ENCODE data around the gene TECPR1.

TECPR1 gene

DNA sequence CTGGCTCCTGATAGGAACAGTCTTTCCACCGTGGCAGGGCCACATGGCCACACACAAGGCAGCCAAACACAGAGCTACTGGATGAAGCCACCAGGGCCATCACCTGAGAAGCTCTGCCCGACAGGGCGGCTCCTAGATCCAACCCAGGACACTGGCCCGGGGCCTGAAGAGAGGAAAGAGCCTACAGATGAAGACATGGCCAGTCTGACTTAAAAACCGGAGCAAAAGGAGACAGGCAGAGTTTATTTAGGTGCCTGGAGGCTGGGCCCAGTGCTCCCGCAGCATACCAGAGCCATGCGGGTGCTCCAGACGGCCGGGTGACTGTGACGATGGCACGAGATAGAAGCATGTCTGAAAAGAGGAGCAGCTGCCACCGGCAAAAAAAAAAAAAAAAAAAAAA is 3.9 kb downstream of the TECPR1 start:
- DNase-seq (ENCODE audit: low read depth in 4 of 4, low spot score in 1 of 4), result no peak

DNA sequence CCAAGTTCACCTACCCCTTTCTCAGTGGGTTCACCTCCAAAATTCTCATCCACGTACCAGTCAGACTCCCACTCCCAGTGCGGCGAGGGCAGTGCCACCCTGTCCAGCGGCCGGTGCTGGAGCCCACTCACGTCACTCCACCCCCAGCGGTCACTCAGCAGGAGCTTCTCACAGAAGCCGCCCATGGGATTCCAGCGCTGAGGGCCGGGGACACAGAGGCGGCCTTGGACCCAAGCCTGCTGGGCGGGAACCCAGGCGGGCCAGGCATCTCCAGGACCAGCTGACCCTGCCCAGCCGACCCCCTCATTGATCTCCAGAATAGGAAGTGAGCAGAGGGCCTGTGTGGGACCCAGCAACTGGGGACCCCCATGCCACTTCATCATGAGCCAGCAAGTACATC is 7.2 kb downstream of the TECPR1 start:
- DNase-seq (ENCODE audit: low read depth in 4 of 4, low spot score in 1 of 4), result no peak

DNA sequence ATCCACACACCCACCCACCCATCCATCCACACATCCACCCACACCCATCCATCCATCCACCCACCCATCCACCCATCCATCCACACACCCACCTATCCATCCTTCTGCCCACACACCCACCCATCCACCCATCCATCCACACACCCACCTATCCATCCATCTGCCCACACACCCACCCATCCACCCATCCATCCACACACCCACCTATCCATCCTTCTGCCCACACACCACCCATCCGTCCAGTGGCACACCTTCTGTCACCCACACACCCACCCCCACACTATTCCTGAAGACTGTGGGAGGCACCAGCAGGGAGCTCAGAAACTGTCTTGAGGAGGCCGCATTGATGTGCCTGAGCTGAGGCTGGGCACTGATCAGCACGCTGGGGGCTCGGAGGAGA is 9.1 kb downstream of the TECPR1 start:
- no peak for DNase-seq (ENCODE audit: low read depth in 4 of 4, low spot score in 1 of 4)

DNA sequence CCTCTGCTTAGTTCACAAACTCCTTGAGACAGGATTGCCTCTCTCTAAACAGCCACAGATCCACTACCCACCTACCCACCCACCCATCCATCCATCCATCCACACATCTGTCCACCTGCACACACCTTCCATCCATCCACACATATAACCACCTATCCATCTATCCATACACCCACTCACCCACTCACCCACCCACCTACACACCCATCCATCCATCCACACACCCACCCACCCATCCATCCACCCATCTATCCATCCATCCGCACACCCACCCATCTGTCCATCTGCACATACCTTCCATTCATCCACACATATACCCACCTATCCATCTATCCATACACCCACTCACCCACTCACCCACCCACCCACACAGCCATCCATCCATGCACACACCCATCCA is 9.7 kb downstream of the TECPR1 start:
- no peak for DNase-seq (ENCODE audit: low read depth in 4 of 4, low spot score in 1 of 4)

DNA sequence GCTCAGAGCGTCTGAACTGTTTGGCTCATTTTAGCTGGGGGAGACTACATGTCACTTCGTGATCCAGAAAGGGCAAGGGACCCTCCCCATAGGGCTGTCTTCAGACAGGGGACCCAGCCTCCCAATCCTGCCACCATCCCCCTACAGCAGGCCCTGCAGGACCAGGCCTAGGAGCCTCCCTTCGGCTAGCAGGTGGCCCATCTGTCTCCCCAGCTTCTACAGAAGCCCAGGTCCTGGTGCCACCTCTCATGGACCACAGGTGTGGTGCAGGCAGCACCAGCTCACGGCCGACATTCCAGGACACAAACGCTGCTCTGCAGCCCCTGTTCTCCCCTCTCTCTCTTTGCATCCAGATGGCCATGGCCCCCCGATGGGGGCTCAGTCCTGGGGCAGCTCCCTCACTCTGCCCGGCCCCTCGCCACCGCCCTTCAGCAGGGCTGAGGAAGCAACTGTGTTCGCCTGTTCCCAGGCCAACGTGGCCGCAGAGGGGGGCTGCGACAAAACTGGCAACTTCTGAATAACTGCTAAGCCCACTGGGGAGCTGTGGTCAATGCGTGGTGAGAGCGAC is 10.3 kb downstream of the TECPR1 start:
- no peak for DNase-seq (ENCODE audit: low read depth in 4 of 4, low spot score in 1 of 4)

DNA sequence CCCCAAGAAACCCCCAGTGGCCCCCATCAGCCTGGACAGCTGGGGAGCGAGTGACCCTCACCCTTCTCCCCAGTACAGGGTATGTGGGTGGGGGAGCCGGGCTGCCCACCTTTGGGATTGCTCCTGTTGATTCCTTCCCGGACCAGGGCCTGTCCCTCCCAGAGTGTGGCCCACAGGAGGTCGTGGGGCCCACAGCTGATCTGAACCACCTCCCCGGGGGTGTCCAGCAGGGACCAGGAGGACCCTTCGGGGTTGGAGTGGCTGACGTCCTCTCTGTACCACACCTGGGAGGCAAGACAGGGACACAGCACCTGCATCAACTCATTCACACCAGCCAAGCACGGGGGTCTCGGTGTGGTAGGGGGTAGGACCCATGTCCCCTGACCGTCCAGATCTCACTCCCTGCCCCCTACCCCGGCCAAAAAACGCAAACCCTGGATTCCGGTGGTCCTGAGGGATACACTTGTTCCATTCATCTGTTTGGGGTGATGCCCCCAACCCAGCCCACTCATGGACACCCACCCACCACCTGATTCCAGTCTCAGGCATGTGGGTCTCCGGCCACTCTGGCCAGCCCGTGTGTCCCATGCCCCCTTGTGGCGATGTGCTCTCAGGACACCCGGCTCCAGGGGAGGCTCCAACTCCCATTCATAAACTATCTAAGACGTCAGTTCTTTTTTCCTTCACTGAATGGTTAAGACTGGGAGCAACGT is 10.9 kb downstream of the TECPR1 start:
- no peak for DNase-seq (ENCODE audit: low read depth in 4 of 4, low spot score in 1 of 4)

DNA sequence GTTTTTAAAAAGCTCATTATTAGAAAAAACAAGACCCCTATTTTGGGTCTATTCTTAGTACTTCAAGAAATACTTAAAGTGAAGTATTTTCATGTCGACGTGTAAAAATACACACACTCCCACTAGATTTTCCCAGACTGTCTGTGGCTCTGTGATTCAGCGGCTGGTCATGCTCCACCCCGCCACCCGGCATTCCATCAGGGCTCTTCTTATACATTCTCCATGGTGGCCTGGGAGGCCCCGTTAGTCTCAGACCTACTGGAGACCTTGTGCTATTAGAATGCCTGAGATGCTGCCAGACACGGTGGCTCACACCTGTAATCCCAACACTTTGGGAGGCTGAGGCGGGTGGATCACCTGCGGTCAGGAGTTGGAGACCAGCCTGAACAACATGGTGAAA is 13.1 kb downstream of the TECPR1 start:
- DNase-seq (ENCODE audit: low read depth in 4 of 4, low spot score in 1 of 4), result no peak

DNA sequence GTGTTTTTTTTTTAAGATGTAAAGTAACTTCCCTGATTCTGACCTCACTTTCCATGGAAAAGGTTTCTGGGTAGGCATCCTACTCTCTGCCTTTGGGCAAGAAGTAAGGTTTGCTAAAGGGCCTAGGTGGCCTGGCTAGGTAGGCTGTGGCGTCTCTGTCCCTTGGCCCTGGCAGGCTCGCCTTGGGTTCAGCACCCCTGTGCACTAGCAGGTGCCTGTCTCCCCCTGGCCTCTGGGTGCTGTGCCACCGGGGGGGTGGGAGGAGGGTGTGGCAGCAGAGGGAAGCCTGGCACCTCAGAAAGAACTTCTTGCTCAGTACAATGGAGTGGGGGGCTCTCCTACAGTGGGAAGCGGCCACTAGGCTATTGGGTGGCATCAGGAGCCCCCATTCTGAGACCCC is 14.0 kb downstream of the TECPR1 start:
- no peak for DNase-seq (ENCODE audit: low read depth in 4 of 4, low spot score in 1 of 4)

DNA sequence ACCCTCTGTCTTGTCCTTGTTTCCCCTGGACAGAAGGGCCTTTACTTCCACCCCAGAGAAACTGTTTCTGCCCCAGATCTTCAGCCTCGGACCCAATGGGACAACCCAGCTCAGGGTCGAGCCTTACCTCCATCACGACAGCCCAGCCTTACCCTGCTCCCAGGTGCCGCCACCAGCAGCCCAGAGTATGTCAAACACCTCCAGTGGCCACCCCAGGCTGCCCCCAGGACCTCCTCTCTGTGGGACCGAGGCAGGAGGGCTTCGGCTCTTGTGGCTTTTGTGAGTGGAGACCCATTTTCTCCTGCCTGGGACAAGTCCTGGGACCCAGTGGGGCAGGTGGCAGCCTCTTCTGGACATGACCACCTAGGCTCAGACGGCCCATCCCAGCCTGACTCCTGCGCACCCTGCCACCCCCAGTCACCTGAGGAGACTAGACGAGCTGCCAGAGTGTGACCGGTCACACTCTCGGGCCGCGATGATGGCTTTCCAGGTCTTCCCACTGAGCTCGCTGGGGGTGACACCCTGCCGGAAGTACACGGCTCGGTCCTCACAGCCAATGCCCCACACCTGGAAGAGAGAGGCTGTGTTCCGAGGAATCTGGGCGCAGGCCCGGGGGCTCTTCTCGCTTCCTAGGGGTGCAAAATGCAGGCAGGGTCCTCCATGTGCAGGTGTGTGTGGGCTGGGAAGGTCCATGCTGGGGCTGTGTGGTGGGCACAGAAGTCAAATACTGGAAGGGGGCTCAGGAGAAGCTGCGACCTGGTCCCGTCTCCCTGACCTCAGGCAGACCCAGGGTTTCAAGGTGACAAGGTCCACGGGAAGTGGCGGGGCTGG is 15.5 kb downstream of the TECPR1 start:
- DNase-seq (ENCODE audit: low read depth in 4 of 4, low spot score in 1 of 4), result no peak

DNA sequence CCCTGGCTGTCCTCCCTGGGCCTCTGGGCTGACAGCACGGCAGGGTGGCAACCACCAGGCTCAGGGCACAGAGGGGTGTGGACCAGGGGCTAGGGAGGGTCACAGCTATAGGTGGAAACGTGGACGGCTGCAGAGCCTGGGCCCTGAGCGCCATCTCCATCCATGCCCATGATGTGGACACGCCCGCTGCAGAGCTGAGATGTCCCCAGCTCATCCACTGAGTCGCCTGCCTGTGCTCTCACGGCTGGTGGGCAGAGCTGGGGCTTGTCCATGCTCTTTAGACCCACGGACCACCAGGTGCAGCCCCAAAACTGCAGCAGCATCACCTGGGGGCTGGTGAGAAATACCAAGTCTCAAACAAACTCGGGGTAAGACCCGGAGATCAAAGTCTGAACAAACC is 16.1 kb downstream of the TECPR1 start:
- no peak for DNase-seq (ENCODE audit: low read depth in 4 of 4, low spot score in 1 of 4)

DNA sequence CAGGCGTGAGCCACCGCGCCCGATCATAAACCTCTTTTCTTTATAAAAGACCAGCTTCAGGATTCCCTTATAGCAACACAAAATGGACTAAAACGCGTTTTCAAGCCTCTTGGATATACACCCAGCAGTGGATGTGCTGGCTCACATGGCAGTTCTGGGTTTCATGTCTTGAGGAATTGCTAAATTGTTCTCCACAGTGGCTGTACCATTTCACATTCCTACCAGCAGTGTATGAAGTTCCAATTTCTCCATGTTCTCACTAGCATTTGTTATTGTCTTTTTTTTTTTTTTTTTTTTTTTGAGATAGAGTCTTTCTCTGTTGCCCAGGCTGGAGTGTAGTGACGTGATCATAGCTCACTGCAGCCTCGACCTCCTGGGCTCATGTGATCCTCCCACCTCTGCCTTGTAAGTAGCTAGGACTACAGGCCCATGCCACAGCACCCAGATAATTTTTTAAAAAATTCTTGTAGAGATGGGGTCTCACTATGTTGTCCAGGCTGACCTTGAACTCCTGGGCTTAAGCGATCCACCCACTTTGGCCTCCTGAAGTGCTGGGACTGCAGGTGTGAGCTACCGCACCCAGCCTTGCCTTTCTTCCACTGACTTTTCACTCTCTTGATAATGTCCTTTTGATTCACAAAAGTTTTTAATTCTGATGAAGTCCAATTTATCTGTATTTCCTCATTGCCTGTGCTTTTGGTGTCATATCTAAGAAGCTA is 17.4 kb downstream of the TECPR1 start:
- DNase-seq (ENCODE audit: low read depth in 4 of 4, low spot score in 1 of 4), result no peak

DNA sequence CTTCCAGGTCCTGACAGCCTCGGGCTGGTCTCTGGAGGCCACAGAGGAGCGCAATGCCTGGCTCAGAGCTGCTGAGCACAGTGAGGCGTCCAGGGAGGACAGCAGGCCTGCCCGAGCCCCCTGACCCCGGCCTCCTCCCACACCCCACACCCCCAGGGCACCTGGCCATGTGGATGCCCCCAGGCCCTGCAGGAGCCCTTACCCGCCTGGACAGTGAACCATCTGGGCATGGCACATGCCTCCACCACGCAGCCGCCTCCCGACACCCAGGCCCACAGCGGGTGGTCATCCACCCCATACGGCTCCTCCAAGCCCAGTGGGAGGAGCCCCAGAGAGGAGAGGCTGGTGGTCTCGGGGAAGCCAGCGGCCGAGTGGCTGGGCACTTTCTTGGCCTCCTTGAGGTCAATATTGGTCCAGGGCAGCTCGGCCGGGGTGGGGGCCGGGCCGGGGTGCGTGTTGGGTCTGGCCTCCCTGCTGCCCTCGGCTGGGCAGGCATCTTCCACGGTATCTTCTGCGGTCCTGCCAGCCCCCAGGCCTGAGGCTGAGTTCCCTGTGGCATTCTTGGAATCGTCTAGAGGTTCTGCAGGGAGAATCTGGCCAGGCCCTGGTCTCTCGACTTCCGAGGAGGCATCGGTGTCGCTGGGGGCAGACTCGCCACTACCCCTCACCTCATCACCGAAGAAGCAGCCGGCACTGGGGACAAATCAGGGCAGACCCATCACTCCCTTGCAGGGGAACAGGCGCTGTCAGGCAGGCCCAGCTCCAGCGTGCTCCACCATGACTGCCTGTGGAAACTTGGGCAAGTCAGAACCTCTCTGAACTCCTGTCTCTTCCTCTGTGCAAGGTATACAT is 18.6 kb downstream of the TECPR1 start:
- no peak for DNase-seq (ENCODE audit: low read depth in 4 of 4, low spot score in 1 of 4)

DNA sequence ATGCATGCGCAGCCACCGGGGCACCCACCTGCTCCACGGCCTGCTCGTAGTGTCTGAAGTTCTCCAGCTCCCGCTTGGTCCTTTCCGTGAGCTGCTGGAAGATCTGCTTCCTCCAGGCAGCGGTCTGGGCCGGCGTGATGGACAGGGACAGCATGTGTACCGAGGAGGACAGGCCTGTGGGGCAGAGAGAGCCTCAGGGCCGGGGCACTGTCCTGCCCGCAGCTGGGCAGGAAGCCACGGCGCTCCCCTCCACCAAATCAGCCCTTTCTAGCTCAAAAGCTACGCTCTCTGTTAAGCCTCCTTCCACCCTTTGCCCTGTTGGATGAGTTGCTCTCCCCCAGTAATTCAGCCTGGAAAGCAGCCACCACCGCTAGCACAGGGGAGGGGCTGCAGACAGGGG is 19.2 kb downstream of the TECPR1 start:
- no peak for DNase-seq (ENCODE audit: low read depth in 4 of 4, low spot score in 1 of 4)

DNA sequence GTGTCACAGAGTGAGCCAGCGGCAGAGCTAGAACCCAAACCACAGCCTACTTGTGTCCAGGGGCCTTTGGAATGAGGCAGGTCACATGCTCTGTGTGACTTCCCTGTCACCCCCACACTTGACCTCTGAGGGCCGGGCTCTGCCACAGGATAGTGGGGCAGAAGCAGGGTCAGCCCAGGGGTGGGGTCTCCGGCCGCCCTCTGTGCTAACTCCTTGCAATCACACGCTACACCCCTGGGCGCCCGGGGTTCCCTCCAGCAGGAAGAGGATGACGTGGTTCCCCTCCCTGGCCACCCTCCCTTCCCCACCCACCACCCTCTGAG is 19.8 kb downstream of the TECPR1 start:
- DNase-seq (ENCODE audit: low read depth in 4 of 4, low spot score in 1 of 4), result no peak

DNA sequence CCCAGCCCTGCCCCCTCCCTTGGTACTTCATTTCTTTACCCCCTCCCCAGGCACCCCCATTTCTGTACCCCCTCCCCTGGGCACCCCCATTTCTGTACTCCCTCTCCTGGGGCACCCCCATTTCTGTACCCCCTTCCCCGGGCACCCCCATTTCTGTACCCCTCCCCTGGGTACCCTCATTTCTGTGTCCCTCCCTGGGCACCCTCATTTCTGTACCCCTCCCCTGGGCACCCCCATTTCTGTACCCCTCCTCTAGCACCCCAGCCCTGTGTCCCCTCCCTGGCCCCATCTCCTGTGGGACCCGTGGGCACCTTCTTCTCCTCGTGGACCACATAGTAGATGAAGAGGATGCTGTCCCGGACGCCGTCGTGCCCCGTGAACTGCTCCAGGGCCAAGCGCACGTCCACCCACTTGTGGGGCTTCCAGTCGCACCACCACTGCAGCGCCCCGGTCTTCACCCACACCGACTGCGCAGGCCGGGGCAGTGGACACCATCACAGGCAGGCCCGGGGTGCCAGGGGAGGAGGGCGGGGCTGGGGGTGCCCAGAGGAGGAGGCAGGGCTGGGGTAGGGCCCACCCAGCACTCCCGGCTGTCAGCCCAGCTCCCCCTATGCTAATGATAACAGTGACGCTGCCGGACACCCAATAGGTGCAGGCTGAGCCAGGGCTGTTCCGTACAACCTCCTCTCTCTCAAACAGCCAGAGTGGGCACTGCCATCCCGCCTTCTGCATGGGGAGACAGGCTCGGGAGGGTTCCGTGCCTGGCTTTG is 20.4 kb downstream of the TECPR1 start:
- no peak for DNase-seq (ENCODE audit: low read depth in 4 of 4, low spot score in 1 of 4)

DNA sequence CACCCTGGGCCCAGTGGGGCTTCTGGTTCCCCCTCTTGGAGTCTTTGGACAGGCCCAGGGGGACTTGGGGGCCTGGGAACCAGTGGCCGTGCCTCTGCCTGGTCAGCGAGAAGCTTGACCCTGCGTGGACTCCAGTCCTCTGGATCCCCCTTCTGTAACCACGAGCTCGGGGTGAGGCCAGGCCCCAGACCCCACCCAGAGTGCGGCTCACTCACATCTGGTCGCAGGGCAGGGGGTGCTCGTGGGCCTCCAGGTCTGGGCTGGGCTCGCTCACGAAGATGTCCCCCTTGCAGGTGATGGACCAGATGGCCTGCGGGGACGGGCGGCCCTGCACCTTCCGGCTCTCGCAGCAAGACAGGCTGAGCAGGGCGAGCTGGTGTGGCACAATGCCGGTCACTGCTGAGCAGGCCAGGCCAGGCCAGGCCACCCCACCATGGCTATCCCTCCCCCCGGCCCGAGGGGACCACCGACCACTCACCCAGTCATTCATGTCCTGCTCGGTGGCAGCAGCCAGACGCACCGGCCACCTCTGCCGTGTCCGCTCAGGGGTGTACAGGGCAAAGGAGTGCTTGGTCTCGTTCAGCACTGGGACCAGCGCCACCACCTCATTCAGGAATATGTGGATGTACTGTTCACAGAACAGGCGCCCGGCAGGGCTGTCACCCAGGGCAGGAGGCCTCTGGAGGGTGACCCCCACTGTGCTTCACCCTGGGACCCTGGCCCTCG is 21.1 kb downstream of the TECPR1 start:
- DNase-seq (ENCODE audit: low read depth in 4 of 4, low spot score in 1 of 4), result no peak

DNA sequence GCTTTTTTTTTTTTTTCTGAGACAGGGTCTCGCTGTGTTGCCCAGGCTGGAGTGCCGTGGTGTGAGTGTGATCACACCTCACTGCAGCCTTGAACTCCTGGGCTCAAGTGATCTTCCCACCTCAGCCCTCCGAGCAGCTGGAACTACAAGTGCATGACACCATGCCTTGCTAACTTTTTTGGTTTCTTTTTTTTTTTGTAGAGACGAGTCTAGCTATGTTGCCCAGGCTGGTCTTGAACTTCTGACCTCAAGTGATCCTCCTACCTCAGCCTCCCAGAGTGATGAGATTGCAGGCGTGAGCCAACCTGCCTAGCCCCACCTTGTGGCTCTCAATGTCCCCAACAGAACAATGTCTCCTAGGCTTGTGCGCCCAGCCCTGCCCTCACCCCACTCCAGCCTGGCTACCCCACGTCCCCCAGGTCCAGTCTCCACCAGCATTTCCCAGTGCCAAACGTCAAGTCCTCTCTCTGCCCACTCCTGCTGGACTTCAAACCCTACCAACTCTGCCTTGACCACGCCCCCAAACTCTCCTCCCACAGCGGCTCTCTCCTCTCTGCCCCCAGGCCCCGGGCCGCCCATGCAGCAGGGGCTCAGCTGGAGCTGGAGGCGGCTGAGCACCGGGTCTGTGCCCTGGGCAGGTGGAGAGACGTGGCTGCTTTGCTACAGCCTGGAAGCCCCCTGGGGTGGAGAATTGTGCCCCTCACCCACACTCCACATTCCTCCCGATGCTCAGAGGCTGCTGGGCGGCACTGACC is 21.9 kb downstream of the TECPR1 start:
- DNase-seq (ENCODE audit: low read depth in 4 of 4, low spot score in 1 of 4), result no peak

DNA sequence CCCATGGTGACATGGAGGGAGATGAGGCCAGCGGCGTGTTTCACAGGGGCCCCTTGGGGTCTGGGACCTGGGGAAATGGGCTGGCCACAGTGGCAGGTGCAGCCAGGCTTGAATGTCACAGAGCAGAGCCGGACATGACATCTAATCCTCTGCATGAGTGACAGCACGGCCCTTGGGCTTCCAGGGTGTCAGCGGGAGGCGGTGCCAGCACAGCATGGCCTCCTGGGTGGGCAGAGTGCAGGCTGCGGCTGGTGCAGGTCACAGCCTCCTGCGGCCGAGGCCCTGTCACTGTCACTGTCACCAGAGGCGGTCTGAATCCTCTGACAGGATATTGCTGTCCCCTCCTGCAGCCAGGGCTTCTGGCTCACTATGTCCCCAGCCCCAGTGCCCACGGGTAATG is 22.6 kb downstream of the TECPR1 start:
- DNase-seq (ENCODE audit: low read depth in 4 of 4, low spot score in 1 of 4), result no peak

DNA sequence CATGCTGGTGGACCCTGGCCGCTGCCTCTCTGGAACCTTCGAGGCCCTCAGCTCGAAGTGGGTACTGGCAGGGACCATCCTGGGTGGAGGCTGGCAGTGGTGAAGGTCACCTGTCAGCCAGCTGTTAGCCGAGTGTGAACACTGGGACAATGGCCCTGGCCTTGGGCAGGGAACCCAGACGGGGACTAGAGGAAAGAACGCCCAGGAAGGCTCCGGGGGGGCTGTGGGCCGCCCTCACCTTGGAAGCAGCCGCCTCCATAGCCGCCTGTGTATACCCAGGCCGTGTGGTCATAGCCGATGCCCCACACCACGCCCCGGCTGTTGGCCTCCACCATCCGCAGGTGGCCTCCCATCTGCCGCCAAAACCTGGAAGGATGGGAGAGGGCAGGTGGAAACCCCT is 23.2 kb downstream of the TECPR1 start:
- no peak for DNase-seq (ENCODE audit: low read depth in 4 of 4, low spot score in 1 of 4)

Data from stimulated activated CD4-positive, alpha-beta T cell treated with anti-CD3 and anti-CD28 coated beads, Interleukin-1b, Interleukin-23, amount 100 ng/mL, for 24 hours (primary cell).